22Rv1 (cell line): ENCODE results near the gene TIMM44.

Experiments used
- CTCF ChIP-seq: fragments of 450-650 bp; IDR thresholded peaks from 2 replicates; pipeline ENCODE4 v1.5.1; 2017; ENCODE audit warnings: mild to moderate bottlenecking
- ZFX ChIP-seq: fragments of 450-650 bp; IDR thresholded peaks from 2 replicates; pipeline ENCODE4 v1.6.1; 2017; ENCODE audit warnings: antibody characterized with exemption, borderline replicate concordance

DNA sequence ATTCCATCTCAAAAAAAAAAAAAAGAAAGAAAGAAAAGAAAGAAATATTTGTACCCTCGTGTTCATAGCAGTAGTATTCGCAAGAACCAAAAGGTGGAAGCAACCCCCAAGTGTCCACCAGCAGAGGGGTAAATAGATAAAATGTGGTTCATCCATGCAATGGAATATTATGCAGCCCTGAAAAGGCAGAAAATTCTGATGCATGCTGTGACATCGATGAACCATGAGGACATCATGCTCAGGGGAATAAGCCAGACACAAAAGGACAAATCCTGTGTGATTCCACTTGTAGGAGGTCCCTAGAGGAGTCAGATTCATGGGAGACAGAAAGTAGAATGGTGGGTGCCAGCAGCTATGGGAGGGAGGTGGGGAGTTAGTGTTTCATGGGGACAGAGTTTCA, 61.6 kb downstream of the TIMM44 start:
- TF ChIP-seq CTCF (no peak), ZFX (no peak)
